H9 (cell line): ENCODE measurements around the gene PPP1R7. TPM values are rescaled to one million over a fixed set of nuclear protein-coding genes. Genes with fewer than 3 reads are reported as not detected.

ENCODE experiments used
- DNase-seq: peaks from one replicate; pipeline ENCODE4 v3.0.0-alpha.2; 2017
- H2AFZ ChIP-seq: one replicate; pipeline ENCODE4 v1.6.1; 2013; ENCODE audit warnings: mild to moderate bottlenecking, low read length, control low read depth, moderate library complexity
- H2AK5ac ChIP-seq: 2 replicates; pipeline ENCODE4 v1.6.1; 2013; ENCODE audit warnings: low read length, control low read depth, mixed read lengths; ENCODE audit not compliant: insufficient read length
- H2BK120ac ChIP-seq: one replicate; pipeline ENCODE4 v1.6.1; 2013; ENCODE audit warnings: low read depth, mild to moderate bottlenecking, low read length, control low read depth, inconsistent platforms; ENCODE audit not compliant: poor library complexity, severe bottlenecking
- H2BK12ac ChIP-seq: 2 replicates; pipeline ENCODE4 v1.6.1; 2013; ENCODE audit warnings: low read length, control low read depth, mixed read lengths, low read depth; ENCODE audit not compliant: insufficient read length
- H2BK15ac ChIP-seq: 2 replicates; pipeline ENCODE4 v1.6.1; 2013; ENCODE audit warnings: low read depth, low read length, control low read depth
- H2BK20ac ChIP-seq: one replicate; pipeline ENCODE4 v1.6.1; 2013; ENCODE audit warnings: low read depth, mild to moderate bottlenecking, low read length, control low read depth, inconsistent platforms; ENCODE audit not compliant: poor library complexity, severe bottlenecking
- H2BK5ac ChIP-seq: 2 replicates; pipeline ENCODE4 v1.6.1; 2013; ENCODE audit warnings: low read length, control low read depth, mixed read lengths; ENCODE audit not compliant: insufficient read length
- H3K14ac ChIP-seq: 2 replicates; pipeline ENCODE4 v1.6.1; 2013; ENCODE audit warnings: low read length, control low read depth; ENCODE audit not compliant: insufficient read depth
- H3K18ac ChIP-seq: 2 replicates; pipeline ENCODE4 v1.6.1; 2013; ENCODE audit warnings: low read depth, mild to moderate bottlenecking, mixed read lengths, low read length, control low read depth; ENCODE audit not compliant: insufficient read length
- H3K23ac ChIP-seq: 2 replicates; pipeline ENCODE4 v1.6.1; 2013; ENCODE audit warnings: low read length, control low read depth, mixed read lengths, low read depth; ENCODE audit not compliant: insufficient read length
- H3K23me2 ChIP-seq: 2 replicates; pipeline ENCODE4 v1.6.1; 2013; ENCODE audit warnings: low read depth, mild to moderate bottlenecking, mixed read lengths, low read length, control low read depth; ENCODE audit not compliant: insufficient read length, poor library complexity, severe bottlenecking
- H3K27ac ChIP-seq: 2 replicates; pipeline ENCODE4 v1.5.1; 2013; ENCODE audit warnings: low read length, control low read depth, mixed read lengths, low read depth; ENCODE audit not compliant: insufficient read length
- H3K27me3 ChIP-seq: 2 replicates; pipeline ENCODE4 v1.6.1; 2013; ENCODE audit warnings: low read length, control low read depth, inconsistent platforms; ENCODE audit not compliant: insufficient read depth
- H3K4ac ChIP-seq: 2 replicates; pipeline ENCODE4 v1.6.1; 2013; ENCODE audit warnings: low read depth, mild to moderate bottlenecking, control low read depth, inconsistent platforms, low read length, moderate library complexity
- H3K4me1 ChIP-seq: 2 replicates; pipeline ENCODE4 v1.6.1; 2013; ENCODE audit warnings: low read length, control low read depth, inconsistent platforms; ENCODE audit not compliant: insufficient read depth
- H3K4me2 ChIP-seq: 2 replicates; pipeline ENCODE4 v1.6.1; 2013; ENCODE audit warnings: low read length, control low read depth, mixed read lengths; ENCODE audit not compliant: insufficient read length, insufficient read depth
- H3K56ac ChIP-seq: 2 replicates; pipeline ENCODE4 v1.6.1; 2013; ENCODE audit warnings: low read depth, mild to moderate bottlenecking, mixed read lengths, low read length, control low read depth; ENCODE audit not compliant: insufficient read length
- H3K79me1 ChIP-seq: 2 replicates; pipeline ENCODE4 v1.6.1; 2013; ENCODE audit warnings: low read depth, mild to moderate bottlenecking, moderate library complexity, low read length, control low read depth, inconsistent platforms; ENCODE audit not compliant: insufficient read depth, poor library complexity, severe bottlenecking
- H3K79me2 ChIP-seq: 2 replicates; pipeline ENCODE4 v1.6.1; 2013; ENCODE audit warnings: low read length, control low read depth, inconsistent platforms; ENCODE audit not compliant: insufficient read depth
- H3K9ac ChIP-seq: 2 replicates; pipeline ENCODE4 v1.6.1; 2013; ENCODE audit warnings: low read length, control low read depth, mixed read lengths; ENCODE audit not compliant: insufficient read length; ENCODE audit errors: extremely low read depth
- H3K9me3 ChIP-seq: one replicate; pipeline ENCODE4 v1.6.1; 2013; ENCODE audit warnings: low read depth, low read length, inconsistent platforms; ENCODE audit not compliant: control insufficient read depth
- H3T11ph ChIP-seq: one replicate; pipeline ENCODE4 v1.6.1; 2013; ENCODE audit warnings: mild to moderate bottlenecking, low read length, control low read depth, inconsistent platforms
- H4K20me1 ChIP-seq: one replicate; pipeline ENCODE4 v1.6.1; 2013; ENCODE audit not compliant: control insufficient read depth, insufficient read length, insufficient read depth
- H4K5ac ChIP-seq: 2 replicates; pipeline ENCODE4 v1.6.1; 2013; ENCODE audit warnings: low read depth, mild to moderate bottlenecking, mixed read lengths, low read length, control low read depth; ENCODE audit not compliant: insufficient read length
- H4K8ac ChIP-seq: replicated peaks from 2 replicates; pipeline ENCODE4 v1.6.1; 2013; ENCODE audit warnings: low read length, control low read depth, mixed read lengths, low read depth; ENCODE audit not compliant: insufficient read length
- H4K91ac ChIP-seq: 2 replicates; pipeline ENCODE4 v1.6.1; 2013; ENCODE audit warnings: low read depth, mild to moderate bottlenecking, moderate library complexity, mixed read lengths, low read length, control low read depth; ENCODE audit not compliant: insufficient read length
- H3K27ac Mint-ChIP-seq, 3 experiments: 2 replicates in 2 of 3; 3 replicates in 1 of 3; pipeline ENCODE4 v1.8.0; 2020 to 2021; ENCODE audit warnings: mixed read lengths in 3 of 3, mild to moderate bottlenecking in 1 of 3, moderate library complexity in 1 of 3
- H3K27me3 Mint-ChIP-seq: 2 replicates; pipeline ENCODE4 v1.8.0; 2021; ENCODE audit warnings: low read depth, mild to moderate bottlenecking, moderate library complexity, mixed read lengths
- H3K36me3 Mint-ChIP-seq, 3 experiments: 2 replicates in 2 of 3; 3 replicates in 1 of 3; pipeline ENCODE4 v1.8.0; 2020 to 2021; ENCODE audit warnings: low read depth in 3 of 3, mixed read lengths in 3 of 3; ENCODE audit not compliant: insufficient read depth in 1 of 3
- H3K4me1 Mint-ChIP-seq, 2 experiments: 2 replicates each; pipeline ENCODE4 v1.8.0; 2020; ENCODE audit warnings: mixed read lengths in 2 of 2
- H3K4me3 Mint-ChIP-seq, 2 experiments: 2 replicates in 1 of 2; 3 replicates in 1 of 2; pipeline ENCODE4 v1.8.0; 2020 to 2021; ENCODE audit warnings: mild to moderate bottlenecking in 2 of 2, mixed read lengths in 2 of 2, moderate library complexity in 1 of 2
- H3K9me3 Mint-ChIP-seq, 2 experiments: 2 replicates in 1 of 2; 3 replicates in 1 of 2; pipeline ENCODE4 v1.8.0; 2020; ENCODE audit warnings: mild to moderate bottlenecking in 2 of 2, mixed read lengths in 2 of 2, moderate library complexity in 1 of 2
- CTCF ChIP-seq: fragments of 200-600 bp; sonication (generic); conservative IDR thresholded peaks from 3 replicates; pipeline ENCODE4 v1.8.0; 2021; ENCODE audit warnings: antibody characterized with exemption, mild to moderate bottlenecking
- WGBS: extraction: QIAGEN DNeasy Blood & Tissue Kit; methylation state at CpG from one replicate; pipeline ENCODE4 v1.1.7; 2013; ENCODE audit warnings: missing lambda C conversion rate, low lambda C conversion rate, mixed read lengths; ENCODE audit not compliant: insufficient read length; ENCODE audit errors: extremely low coverage; 5-methylcytosine and 5-hydroxymethylcytosine counted together
- total RNA-seq: library from RNA; stranded (reverse); gene quantifications from 2 replicates; pipeline ENCODE4 v1.2.1, GENCODE V29; 2021

The PPP1R7 gene
- total RNA-seq, 1 experiment from 2014 or later: 60.2 TPM

- H3K9me3 ChIP-seq: no peaks in the 10 kb centered on the region
- no peaks in the 10 kb centered on the region for H3K79me2 ChIP-seq
- no peak overlapping the region for H3K4me3 Mint-ChIP-seq
- no peak overlapping the region for H3K27ac Mint-ChIP-seq
- H2BK5ac ChIP-seq: no peak overlapping the region
- no peaks in the 10 kb centered on the region for H3K9me3 Mint-ChIP-seq
- no peak for TF ChIP-seq CTCF
- H4K20me1 ChIP-seq: no peaks in the 10 kb centered on the region
- no peak overlapping the region for H4K5ac ChIP-seq
- H3K23me2 ChIP-seq: no peaks in the 10 kb centered on the region
- no peak overlapping the region for H4K91ac ChIP-seq
- DNase-seq: no peak
- H3K23ac ChIP-seq: no peak overlapping the region
- H3K56ac ChIP-seq: no peak overlapping the region
- H2AK5ac ChIP-seq: no peak overlapping the region
- no peaks in the 10 kb centered on the region for H3K79me1 ChIP-seq
- no peaks in the 10 kb centered on the region for H3K27me3 ChIP-seq
- no peak overlapping the region for H3K9ac ChIP-seq
- H2BK20ac ChIP-seq: no peak overlapping the region
- no peak overlapping the region for H2BK15ac ChIP-seq
- H2BK120ac ChIP-seq: no peak overlapping the region
- no peak overlapping the region for H3K4ac ChIP-seq
- no peak overlapping the region for H3T11ph ChIP-seq
- no peak overlapping the region for H2AFZ ChIP-seq
- no CpG with 5 or more reads among the region's 7 CpGs for WGBS
- H3K18ac ChIP-seq: no peak overlapping the region
- peaks cover 28 to 72% (median 51%) of the 10 kb centered on the region in 3 experiments for H3K36me3 Mint-ChIP-seq
- H3K4me2 ChIP-seq: no peak overlapping the region
- H3K27me3 Mint-ChIP-seq: no peaks in the 10 kb centered on the region
- H3K4me1 ChIP-seq: no peaks in the 10 kb centered on the region
- H4K8ac ChIP-seq: no peak overlapping the region
- no peak overlapping the region for H3K27ac ChIP-seq
- no peaks in the 10 kb centered on the region for H3K4me1 Mint-ChIP-seq
- H2BK12ac ChIP-seq: no peak overlapping the region
- H3K14ac ChIP-seq: no peak overlapping the region
Measured at GRCh38 chr2:241134711-241135110, 15.6 kb upstream of the PPP1R7 start.
